ENCODE measurements around the gene LPCAT1. TPM values are rescaled to one million over a fixed set of nuclear protein-coding genes. Genes with fewer than 3 reads are reported as not detected.

LPCAT1 gene
- total RNA-seq, 8 experiments from 2014 or later, result 16.8 to 39.2 (median 29.8) TPM

DNA sequence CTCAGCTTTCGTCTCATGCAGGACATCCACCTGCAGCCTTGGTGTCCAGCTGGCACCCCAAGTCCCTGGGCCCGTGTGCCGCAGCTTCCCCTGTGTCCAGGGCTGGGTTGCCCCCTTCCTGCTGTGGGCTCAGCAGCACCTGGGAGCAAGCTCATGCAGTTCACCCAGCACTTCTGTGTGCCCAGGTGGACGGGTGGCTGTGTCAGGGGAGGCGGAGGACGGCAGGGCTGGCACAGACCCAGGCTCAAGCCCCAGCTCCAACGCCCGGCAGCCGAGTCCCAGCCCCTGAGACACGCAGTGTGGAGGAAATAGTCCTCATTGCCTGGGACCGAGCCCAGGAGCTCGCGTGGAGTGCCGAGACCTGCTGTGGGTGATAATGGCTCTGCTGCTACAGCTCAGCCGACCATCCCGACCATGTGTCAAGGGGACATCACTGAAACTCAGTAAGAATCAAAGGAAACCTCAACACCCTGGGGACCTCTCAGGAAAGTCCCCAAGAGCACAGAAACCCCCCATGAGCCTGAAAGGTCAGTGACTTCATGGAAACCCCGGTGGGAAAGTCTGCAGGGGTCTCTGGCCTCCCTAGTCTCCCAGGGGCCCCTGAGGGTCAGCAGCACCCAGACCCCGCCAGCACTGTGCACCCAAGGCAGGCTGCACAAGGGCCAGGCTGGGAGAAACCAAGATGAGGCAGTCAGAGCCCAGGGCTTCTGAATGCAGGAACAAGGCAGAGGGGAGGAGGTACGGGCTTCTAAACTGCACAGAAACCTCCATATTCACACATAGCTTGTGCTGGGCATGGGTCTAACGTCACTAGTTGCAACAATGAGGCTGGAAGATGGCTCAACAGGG is 38.8 kb downstream of the LPCAT1 start:
- no peak for ATAC-seq (replicated peaks in 6 of 8)
- in situ Hi-C loops (cut with MboI; ENCODE audit: low pct_unique_long_range_greater_than_20kb in 2 of 9, low sequenced_read_pairs in 9 of 9, unreplicated experiment in 9 of 9), result loop anchor here in 1 of 9 experiments (25.0 kb wide), 1 partner anchor 152 kb away; no protein-coding TSS in a partner anchor
- 80 to 100% (median 90%) methylated on average over 1 to 2 of the region's 20 CpGs; no CpG with 5 or more reads in 5 of the 10 experiments for WGBS, 10 experiments
- H3K4me1 ChIP-seq (replicated peaks in 1 of 2), result no peaks in the 10 kb centered on the region
- no peak overlapping the region for H3K4me3 ChIP-seq
- no peak overlapping the region for H3K27ac ChIP-seq

DNA sequence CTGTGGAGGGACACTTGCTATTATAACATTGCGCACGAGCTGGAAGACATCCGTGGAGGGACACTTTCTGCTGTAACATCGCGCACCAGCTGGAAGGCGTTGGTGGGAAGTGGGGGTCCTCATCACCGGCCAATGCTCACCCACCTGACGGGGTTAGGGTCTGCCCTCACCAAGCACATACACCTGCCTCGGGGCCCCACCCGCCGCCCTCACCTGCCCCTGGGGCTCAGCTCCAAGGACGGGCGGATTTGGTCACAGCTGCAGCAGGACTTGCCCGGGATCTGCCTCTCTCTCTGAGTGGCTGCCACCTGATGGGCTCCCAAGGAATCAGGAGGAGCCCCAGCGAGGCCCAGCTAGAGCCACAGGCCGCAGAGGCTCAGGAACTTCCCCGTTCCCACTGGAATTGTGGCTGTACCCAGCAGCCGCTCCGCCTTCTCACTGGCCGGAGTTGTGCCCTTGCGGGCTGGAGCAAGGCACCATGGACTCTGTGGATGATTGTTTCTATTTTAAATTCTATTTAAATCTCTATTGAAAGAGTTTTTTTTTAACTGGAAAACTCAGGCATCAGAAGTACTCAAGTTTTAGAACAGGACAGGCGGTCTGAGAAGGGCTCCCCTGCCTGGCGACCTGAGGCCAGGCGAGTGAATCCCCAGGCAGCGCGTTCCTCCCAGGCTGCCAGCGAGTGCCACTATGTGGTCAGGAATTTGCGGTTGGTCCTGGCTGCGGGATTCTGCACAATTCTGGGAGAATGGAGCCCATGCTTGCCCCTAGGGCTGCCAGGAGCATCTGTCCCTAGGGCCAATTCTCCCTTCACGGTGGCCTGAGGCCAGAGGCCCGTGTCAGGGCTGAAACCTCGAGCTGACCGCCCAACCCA is 39.7 kb downstream of the LPCAT1 start:
- no peak overlapping the region for H3K27ac ChIP-seq
- no peak overlapping the region for H3K4me3 ChIP-seq
- no peaks in the 10 kb centered on the region for H3K4me1 ChIP-seq (replicated peaks in 1 of 2)
- no peak for ATAC-seq (replicated peaks in 6 of 8)
- 76 to 100% (median 95%) methylated on average over 2 to 6 of the region's 33 CpGs; no CpG with 5 or more reads in 6 of the 10 experiments for WGBS, 10 experiments
- in situ Hi-C loops (cut with MboI; ENCODE audit: low pct_unique_long_range_greater_than_20kb in 2 of 9, low sequenced_read_pairs in 9 of 9, unreplicated experiment in 9 of 9), result loop anchor here in 1 of 9 experiments (25.0 kb wide), 1 partner anchor 153 kb away; no protein-coding TSS in a partner anchor

DNA sequence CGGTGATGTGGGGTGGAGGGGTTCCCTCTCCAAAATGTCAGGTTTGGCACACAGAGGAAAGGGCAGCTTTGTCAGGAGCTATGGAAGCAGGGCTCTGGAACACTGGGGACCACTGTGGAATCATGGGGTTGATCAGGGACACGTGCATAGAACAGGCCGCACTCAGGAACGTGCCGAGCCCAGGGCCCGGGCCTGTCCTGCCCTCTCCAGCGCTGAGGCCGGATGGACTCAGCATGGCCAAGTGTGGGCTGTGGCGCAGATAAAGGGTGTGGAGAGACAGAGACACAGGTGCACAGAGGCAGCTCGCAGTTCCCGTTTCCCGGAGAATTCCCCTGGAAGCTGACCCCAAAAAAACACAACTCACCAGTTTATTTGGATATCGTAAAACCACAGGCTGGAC is 40.7 kb downstream of the LPCAT1 start:
- H3K4me3 ChIP-seq, result no peak overlapping the region
- ATAC-seq (replicated peaks in 6 of 8), result no peak
- 92 to 100% (median 96%) methylated on average over 1 to 13 of the region's 13 CpGs; no CpG with 5 or more reads in 5 of the 10 experiments for WGBS, 10 experiments
- in situ Hi-C loops (cut with MboI; ENCODE audit: low pct_unique_long_range_greater_than_20kb in 2 of 9, low sequenced_read_pairs in 9 of 9, unreplicated experiment in 9 of 9), result loop anchor here in 1 of 9 experiments (25.0 kb wide), 1 partner anchor 154 kb away; no protein-coding TSS in a partner anchor
- H3K27ac ChIP-seq, result no peak overlapping the region
- no peaks in the 10 kb centered on the region for H3K4me1 ChIP-seq (replicated peaks in 1 of 2)

DNA sequence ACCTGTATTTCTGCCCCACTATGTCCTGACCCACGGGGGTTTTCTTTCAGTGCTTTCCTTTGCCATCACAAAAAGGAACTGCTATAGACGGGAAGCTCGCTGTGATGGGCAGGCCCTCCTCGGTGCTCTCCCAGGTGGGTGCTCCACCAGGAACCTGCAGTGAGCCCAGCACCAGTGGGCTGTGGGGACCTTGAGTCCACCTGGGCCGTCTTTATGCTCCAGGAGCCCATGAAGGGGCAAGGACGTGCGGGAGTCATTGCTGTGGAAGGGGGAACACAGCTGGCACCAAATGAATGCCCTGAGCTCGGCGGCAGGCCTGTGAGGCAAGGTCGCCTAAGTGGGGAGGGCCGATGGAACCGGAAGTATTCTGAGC is 41.8 kb downstream of the LPCAT1 start:
- Histone ChIP-seq H3K4me3 (no peak overlapping the region), H3K4me1 (replicated peaks in 1 of 2) (no peaks in the 10 kb centered on the region), H3K27ac (no peak overlapping the region)
- WGBS, 10 experiments, result 80 to 100% (median 90%) methylated on average over 1 to 3 of the region's 12 CpGs; no CpG with 5 or more reads in 6 of the 10 experiments
- in situ Hi-C loops (cut with MboI; ENCODE audit: low pct_unique_long_range_greater_than_20kb in 2 of 9, low sequenced_read_pairs in 9 of 9, unreplicated experiment in 9 of 9), result loop anchor here in 1 of 9 experiments (25.0 kb wide), 1 partner anchor 155 kb away; no protein-coding TSS in a partner anchor
- no peak for ATAC-seq (replicated peaks in 6 of 8)

DNA sequence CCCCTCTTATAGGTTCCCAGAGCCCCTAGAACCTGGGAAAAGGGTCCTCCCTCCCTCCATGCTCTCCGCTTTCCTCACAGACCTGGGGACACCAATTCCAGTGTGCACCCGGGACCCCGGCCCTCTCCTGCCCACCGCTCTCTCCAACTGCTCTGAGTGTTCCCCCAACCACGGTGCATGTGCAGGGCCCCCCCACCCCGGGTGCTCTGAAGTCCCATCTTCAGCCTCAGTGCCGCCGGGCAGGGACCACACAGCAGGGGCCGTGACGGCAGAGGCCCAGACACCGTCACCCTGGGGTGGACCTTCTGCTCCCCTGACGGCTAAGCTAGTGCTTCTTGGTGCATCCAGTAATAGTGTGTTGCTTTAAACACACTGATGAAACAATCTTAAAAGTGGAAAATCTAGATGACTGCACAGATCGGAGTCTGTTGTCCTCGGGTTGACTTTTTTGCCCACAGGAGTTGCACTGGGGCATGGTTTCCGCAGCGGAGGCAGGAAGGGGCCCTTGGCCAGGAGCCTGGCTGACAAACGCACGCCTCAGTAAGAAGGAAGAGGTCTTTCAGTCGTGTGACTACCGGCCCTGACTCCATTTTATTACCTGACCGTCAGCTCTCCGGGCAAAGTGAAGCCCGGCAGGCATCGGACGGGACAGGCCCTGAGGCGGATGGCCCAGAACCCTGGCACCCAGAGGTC is 42.3 kb downstream of the LPCAT1 start:
- Histone ChIP-seq H3K27ac (no peak overlapping the region), H3K4me1 (replicated peaks in 1 of 2) (no peaks in the 10 kb centered on the region), H3K4me3 (no peak overlapping the region)
- in situ Hi-C loops (cut with MboI; ENCODE audit: low pct_unique_long_range_greater_than_20kb in 2 of 9, low sequenced_read_pairs in 9 of 9, unreplicated experiment in 9 of 9), result loop anchor here in 1 of 9 experiments (25.0 kb wide), 1 partner anchor 156 kb away; no protein-coding TSS in a partner anchor
- WGBS, 10 experiments, result 90 to 100% (median 96%) methylated on average over 1 to 10 of the region's 26 CpGs; no CpG with 5 or more reads in 6 of the 10 experiments
- ATAC-seq (replicated peaks in 6 of 8), result no peak

DNA sequence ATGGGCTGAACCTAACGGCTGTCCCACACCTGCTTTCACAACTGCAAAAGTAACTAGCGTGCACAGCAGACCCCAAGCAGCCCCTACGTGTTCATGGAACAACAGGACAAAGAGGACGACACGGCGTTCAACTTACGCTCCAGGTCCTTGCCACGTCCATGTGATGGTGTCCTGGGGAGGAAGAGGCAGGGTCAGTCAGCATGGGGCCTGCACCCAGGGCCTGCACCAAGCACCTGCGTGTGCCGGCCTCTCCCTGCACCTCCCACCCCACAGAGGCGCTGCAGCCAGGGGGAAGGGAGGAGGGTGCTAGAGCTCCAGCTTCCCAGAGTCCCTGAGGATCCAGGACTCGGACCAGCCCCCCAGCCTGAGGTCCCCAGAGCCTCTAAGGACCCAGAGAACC is 43.0 kb downstream of the LPCAT1 start:
- in situ Hi-C loops (cut with MboI; ENCODE audit: low pct_unique_long_range_greater_than_20kb in 2 of 9, low sequenced_read_pairs in 9 of 9, unreplicated experiment in 9 of 9), result loop anchor here in 1 of 9 experiments (25.0 kb wide), 1 partner anchor 156 kb away; no protein-coding TSS in a partner anchor
- no peak overlapping the region for H3K27ac ChIP-seq
- H3K4me3 ChIP-seq, result no peak overlapping the region
- no peak for ATAC-seq (replicated peaks in 6 of 8)
- WGBS, 10 experiments, result 80 to 100% (median 93%) methylated on average over 1 to 4 of the region's 12 CpGs; no CpG with 5 or more reads in 3 of the 10 experiments
- no peaks in the 10 kb centered on the region for H3K4me1 ChIP-seq (replicated peaks in 1 of 2)

DNA sequence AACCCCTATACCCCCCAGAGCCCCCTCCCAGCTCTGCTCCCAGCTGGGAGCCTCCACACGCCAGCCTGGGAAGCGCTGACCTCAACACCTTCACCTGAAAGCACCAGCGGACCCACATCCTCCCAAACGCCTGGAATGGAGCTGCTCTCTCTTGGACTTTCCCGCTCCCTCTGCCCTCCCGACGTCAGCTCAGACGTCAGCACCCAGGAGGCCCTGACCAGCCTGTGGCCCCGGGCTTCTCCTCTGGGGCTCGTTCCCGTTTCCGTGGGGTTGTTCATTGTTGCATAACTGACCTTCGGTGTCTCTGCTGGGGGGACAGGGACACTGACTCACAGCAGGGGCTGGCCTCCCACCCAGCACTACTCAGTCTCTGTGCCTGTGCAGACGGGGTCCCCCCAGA is 43.5 kb downstream of the LPCAT1 start:
- Histone ChIP-seq H3K4me1 (replicated peaks in 1 of 2) (no peaks in the 10 kb centered on the region), H3K4me3 (no peak overlapping the region), H3K27ac (no peak overlapping the region)
- no peak for ATAC-seq (replicated peaks in 6 of 8)
- in situ Hi-C loops (cut with MboI; ENCODE audit: low pct_unique_long_range_greater_than_20kb in 2 of 9, low sequenced_read_pairs in 9 of 9, unreplicated experiment in 9 of 9), result loop anchor here in 1 of 9 experiments (25.0 kb wide), 1 partner anchor 157 kb away; no protein-coding TSS in a partner anchor
- WGBS, 10 experiments, result 47 to 100% (median 70%) methylated on average over 2 to 4 of the region's 14 CpGs; no CpG with 5 or more reads in 7 of the 10 experiments

DNA sequence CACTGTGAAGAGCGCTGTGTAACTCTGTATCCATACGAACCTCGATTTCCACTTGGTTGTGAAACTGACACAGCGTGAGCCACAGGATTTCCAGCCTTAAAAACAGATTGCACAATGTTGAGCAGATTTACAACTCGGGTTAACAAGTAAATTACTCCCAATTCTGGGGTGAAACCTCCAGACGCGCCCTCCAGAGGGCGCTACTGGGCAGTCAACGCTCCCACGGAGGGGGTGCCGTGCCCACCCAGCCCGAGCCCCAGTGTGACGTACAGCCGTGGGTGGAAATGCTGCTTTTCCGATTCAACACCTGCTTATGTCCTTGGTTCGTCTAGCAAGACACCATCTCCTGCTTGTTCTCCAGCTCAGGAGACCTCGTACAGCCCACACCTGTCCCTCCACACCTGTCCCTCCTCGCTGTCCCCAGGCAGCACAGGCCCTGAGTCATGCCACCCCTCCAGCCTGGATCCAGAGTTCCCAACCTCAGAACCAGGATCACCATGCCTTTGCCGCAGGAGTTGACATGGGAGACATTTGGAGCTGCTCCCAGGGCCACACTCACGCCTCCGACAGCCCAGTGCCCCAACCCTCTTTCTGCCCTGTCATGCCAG is 44.1 kb downstream of the LPCAT1 start:
- ATAC-seq (replicated peaks in 6 of 8), result peak in 6 of 8 experiments; percentile 11 to 64 (median 40)
- Histone ChIP-seq H3K27ac (no peak overlapping the region), H3K4me3 (no peak overlapping the region), H3K4me1 (replicated peaks in 1 of 2) (no peaks in the 10 kb centered on the region)
- in situ Hi-C loops (cut with MboI; ENCODE audit: low pct_unique_long_range_greater_than_20kb in 2 of 9, low sequenced_read_pairs in 9 of 9, unreplicated experiment in 9 of 9), result loop anchor here in 1 of 9 experiments (25.0 kb wide), 1 partner anchor 158 kb away; no protein-coding TSS in a partner anchor
- 37 to 100% (median 71%) methylated on average over 1 to 7 of the region's 21 CpGs; no CpG with 5 or more reads in 2 of the 10 experiments for WGBS, 10 experiments

DNA sequence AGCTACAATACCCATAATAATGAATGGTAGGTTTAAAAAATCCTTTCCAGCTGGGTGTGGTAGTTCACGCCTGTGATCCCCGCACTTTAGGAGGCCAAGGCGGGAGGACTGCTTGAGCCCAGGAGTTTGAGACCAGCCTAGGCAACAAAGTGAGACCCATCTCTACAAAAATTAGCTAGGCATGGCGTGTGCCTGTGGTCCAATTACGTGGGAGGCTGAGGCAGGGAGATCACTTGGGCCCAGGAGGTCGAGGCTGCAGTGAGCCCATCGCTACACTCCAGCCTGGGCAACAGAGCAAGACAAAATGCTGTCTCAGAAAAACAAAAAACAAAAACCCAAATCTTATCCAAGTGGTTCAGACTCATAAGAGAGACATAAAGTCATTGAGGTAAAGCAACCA is 44.7 kb downstream of the LPCAT1 start:
- WGBS, 10 experiments, result 50 to 100% (median 91%) methylated on average over 1 to 3 of the region's 7 CpGs; no CpG with 5 or more reads in 4 of the 10 experiments
- H3K4me1 ChIP-seq (replicated peaks in 1 of 2), result no peaks in the 10 kb centered on the region
- H3K4me3 ChIP-seq, result no peak overlapping the region
- in situ Hi-C loops (cut with MboI; ENCODE audit: low pct_unique_long_range_greater_than_20kb in 2 of 9, low sequenced_read_pairs in 9 of 9, unreplicated experiment in 9 of 9), result loop anchor here in 1 of 9 experiments (25.0 kb wide), 1 partner anchor 158 kb away; no protein-coding TSS in a partner anchor
- no peak overlapping the region for H3K27ac ChIP-seq
- peak in 1 of 8 experiments; percentile 9 for ATAC-seq (replicated peaks in 6 of 8)

DNA sequence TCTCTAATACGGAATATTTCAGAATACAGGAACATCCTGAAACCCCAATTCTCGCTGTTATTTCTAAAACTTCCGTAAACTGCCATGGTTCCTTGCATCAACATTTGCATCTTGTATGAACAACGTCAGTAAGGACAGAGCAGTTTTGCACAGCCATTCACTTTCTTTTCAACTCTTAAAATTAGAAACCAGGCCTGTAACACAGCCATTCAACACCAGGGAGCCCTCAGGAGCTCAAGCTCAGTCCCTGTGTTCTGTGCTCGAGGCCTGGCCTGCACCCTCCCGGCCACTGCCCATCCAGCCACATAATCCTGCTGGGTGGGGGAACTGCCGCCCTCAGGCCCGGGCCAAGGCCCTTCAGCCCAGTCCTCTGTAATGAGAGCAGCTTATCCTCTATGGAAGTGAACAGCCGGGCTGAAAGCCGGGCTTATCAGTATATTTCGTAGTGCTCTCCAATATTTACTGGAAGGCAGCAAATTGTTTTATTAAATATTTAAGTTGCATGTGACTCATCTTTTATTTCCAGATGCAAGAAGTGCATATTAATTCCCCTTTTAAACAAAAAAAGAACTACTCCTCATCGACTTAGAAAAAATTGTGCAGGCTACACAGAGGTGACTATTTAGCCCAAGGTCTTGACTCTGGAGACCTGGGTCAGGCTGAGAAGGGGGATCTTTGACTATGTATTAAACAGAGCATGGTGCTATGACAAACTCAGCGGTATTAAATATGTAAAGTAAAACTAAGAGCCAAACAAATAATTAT is 45.3 kb downstream of the LPCAT1 start:
- no peaks in the 10 kb centered on the region for H3K4me1 ChIP-seq (replicated peaks in 1 of 2)
- in situ Hi-C loops (cut with MboI; ENCODE audit: low pct_unique_long_range_greater_than_20kb in 2 of 9, low sequenced_read_pairs in 9 of 9, unreplicated experiment in 9 of 9), result loop anchor here in 1 of 9 experiments (25.0 kb wide), 1 partner anchor 159 kb away; no protein-coding TSS in a partner anchor
- WGBS, 10 experiments, result 57 to 100% (median 89%) methylated on average over 1 to 10 of the region's 13 CpGs; no CpG with 5 or more reads in 1 of the 10 experiments

DNA sequence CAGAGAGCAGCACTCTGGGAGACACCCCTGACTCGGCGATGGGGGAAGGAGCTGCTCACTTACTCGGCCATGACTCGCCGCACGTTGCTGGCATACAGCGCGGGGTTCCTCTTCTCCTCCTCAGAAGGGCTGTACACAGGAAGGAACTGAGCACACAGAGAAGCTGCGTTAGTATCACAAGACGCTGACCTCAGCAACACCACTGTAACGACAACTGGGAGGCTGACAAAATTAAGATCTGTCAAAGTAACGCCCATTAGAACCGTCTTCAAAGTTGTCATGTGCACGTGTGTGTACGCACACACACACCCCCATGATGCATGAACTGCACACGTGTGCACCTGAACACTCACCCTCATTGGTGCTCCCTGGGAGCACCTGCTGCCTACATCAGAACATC is 46.4 kb downstream of the LPCAT1 start:
- no peak overlapping the region for H3K27ac ChIP-seq
- H3K4me3 ChIP-seq, result no peak overlapping the region
- no peak for ATAC-seq (replicated peaks in 6 of 8)
- in situ Hi-C loops (cut with MboI; ENCODE audit: low pct_unique_long_range_greater_than_20kb in 2 of 9, low sequenced_read_pairs in 9 of 9, unreplicated experiment in 9 of 9), result loop anchor here in 1 of 9 experiments (25.0 kb wide), 1 partner anchor 160 kb away; no protein-coding TSS in a partner anchor
- 60 to 100% (median 93%) methylated on average over 1 to 10 of the region's 16 CpGs; no CpG with 5 or more reads in 4 of the 10 experiments for WGBS, 10 experiments
- no peaks in the 10 kb centered on the region for H3K4me1 ChIP-seq (replicated peaks in 1 of 2)

More for the DNA sequence above, 45.3 kb downstream of the LPCAT1 start:
- Histone ChIP-seq H3K27ac (no peak overlapping the region), H3K4me3 (no peak overlapping the region)
- peak in 3 of 8 experiments; percentile 64 to 83 (median 66) for ATAC-seq (replicated peaks in 6 of 8)

Measured in motor neuron (in vitro differentiated cells).